CD4-positive, alpha-beta T cell (primary cell): ENCODE measurements around the gene BCL2. TPM values are rescaled to one million over a fixed set of nuclear protein-coding genes. Genes with fewer than 3 reads are reported as not detected.

ENCODE experiments used
- ATAC-seq: fragments of 200-7000 bp; cut with Tn5 transposase; one replicate; pipeline ENCODE4 v1.10.0; 2022; ENCODE audit warnings: mild to moderate bottlenecking; ENCODE audit not compliant: poor library complexity
- CTCF ChIA-PET: fragments of 350-600 bp; sonication (Branson Sonifier 250); formaldehyde crosslinking; loops from one replicate; lab custom pipeline; 2021; ENCODE audit warnings: antibody characterized with exemption, inconsistent platforms; lab: Charles Lee
- POLR2A ChIA-PET: fragments of 350-600 bp; sonication (Branson Sonifier 250); formaldehyde crosslinking; loops from one replicate; lab custom pipeline; 2021; ENCODE audit warnings: antibody characterized with exemption, inconsistent platforms; lab: Charles Lee
- DNase-seq, 14 experiments: peaks; one replicate each; pipeline ENCODE4 v3.0.0-alpha.2; 2013 to 2020; ENCODE audit warnings: mixed read lengths in 2 of 14
- H3K27ac ChIP-seq, 2 donors: one replicate each; pipeline versions ENCODE4 v1.5.1 to v1.7.0; 2013; ENCODE audit warnings: low read length in 2 of 2, low read depth in 1 of 2, mild to moderate bottlenecking in 1 of 2
- H3K27me3 ChIP-seq, 2 experiments: 1 replicate in 1 of 2; 2 replicates in 1 of 2; pipeline versions ENCODE4 v1.6.1 to v1.7.0; 2013; ENCODE audit warnings: low read length in 2 of 2, control low read depth in 1 of 2, mild to moderate bottlenecking in 1 of 2, moderate library complexity in 1 of 2; ENCODE audit not compliant: insufficient read depth in 2 of 2, control insufficient read depth in 1 of 2
- H3K36me3 ChIP-seq: one replicate; pipeline ENCODE4 v1.6.1; 2013; ENCODE audit warnings: low read length, control low read depth; ENCODE audit not compliant: insufficient read depth
- H3K4me1 ChIP-seq: one replicate; pipeline ENCODE4 v1.6.1; 2013; ENCODE audit warnings: low read length, control low read depth; ENCODE audit not compliant: insufficient read depth
- H3K4me3 ChIP-seq: one replicate; pipeline ENCODE4 v1.5.1; 2013; ENCODE audit warnings: mild to moderate bottlenecking, low read length, moderate library complexity
- H3K9me3 ChIP-seq, 2 experiments: 1 replicate in 1 of 2; 2 replicates in 1 of 2; pipeline versions ENCODE4 v1.6.1 to v1.7.0; 2013; ENCODE audit warnings: low read length in 2 of 2, mild to moderate bottlenecking in 2 of 2, control low read depth in 1 of 2, moderate library complexity in 1 of 2; ENCODE audit not compliant: control insufficient read depth in 1 of 2, insufficient read depth in 1 of 2
- H3K27ac Mint-ChIP-seq: one replicate; pipeline ENCODE4 v1.8.0; 2020; ENCODE audit warnings: mixed read lengths
- H3K27me3 Mint-ChIP-seq: one replicate; pipeline ENCODE4 v1.8.0; 2021; ENCODE audit warnings: mixed read lengths
- H3K36me3 Mint-ChIP-seq: one replicate; pipeline ENCODE4 v1.8.0; 2021; ENCODE audit warnings: low read depth, mixed read lengths
- H3K4me1 Mint-ChIP-seq: one replicate; pipeline ENCODE4 v1.8.0; 2021; ENCODE audit warnings: low read depth, mixed read lengths
- H3K4me3 Mint-ChIP-seq: one replicate; pipeline ENCODE4 v1.8.0; 2020; ENCODE audit warnings: mild to moderate bottlenecking, mixed read lengths
- H3K9me3 Mint-ChIP-seq: one replicate; pipeline ENCODE4 v1.8.0; 2020; ENCODE audit warnings: mixed read lengths
- intact Hi-C, 2 experiments: fragments of 100-400 bp; cut with DNase I in 1 of 2; cut with micrococcal nuclease in 1 of 2; formaldehyde crosslinking; loops; one replicate each; pipeline versions ENCODE4 v1.15.1 to v1.9.0; 2023 to 2025; cut with DNase I, micrococcal nuclease
- total RNA-seq, 174 experiments: library from RNA in 2 of 174; stranded (reverse) in 2 of 174; gene quantifications; one replicate each; pipeline ENCODE4 v1.2.3 and lab custom pipeline; 2021 to 2026
- TF ChIP-seq, protein P1 (sequence below): fragments of 200-600 bp; IDR thresholded peaks from one replicate; pipeline ENCODE4 v1.8.0; 2022; ENCODE audit warnings: antibody characterized with exemption, mild to moderate bottlenecking

The BCL2 gene
- total RNA-seq, 2 experiments from 2014 or later, result 40.1 to 40.3 TPM

DNA sequence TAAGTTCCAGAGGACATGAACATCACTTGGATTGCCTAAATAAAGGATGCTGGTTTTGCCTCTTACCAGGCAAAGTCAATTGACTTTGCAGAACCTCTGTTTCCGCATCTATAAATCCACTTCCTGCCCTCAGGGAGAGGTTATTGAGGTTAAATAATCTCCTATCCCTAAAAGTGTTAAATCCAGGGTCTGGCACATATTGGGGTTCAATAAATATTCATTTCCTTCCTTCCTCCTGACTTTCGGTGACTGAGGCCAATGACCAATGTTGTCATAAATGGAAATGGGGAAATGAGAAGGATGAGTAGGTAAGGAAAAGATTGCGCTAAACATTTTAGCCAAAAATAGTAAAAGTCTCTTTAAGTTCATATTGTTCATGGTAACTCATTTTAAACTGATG is 16.0 kb downstream of the BCL2 start:
- ChIA-PET POLR2A (interaction anchor here (1.5 kb wide), 1 partner anchor 9 kb away, joined by 3 read pairs; no protein-coding TSS in a partner anchor), CTCF (interaction anchor here (4.9 kb wide), 1 partner anchor 14 kb away, joined by 26 read pairs; no protein-coding TSS in a partner anchor)

DNA sequence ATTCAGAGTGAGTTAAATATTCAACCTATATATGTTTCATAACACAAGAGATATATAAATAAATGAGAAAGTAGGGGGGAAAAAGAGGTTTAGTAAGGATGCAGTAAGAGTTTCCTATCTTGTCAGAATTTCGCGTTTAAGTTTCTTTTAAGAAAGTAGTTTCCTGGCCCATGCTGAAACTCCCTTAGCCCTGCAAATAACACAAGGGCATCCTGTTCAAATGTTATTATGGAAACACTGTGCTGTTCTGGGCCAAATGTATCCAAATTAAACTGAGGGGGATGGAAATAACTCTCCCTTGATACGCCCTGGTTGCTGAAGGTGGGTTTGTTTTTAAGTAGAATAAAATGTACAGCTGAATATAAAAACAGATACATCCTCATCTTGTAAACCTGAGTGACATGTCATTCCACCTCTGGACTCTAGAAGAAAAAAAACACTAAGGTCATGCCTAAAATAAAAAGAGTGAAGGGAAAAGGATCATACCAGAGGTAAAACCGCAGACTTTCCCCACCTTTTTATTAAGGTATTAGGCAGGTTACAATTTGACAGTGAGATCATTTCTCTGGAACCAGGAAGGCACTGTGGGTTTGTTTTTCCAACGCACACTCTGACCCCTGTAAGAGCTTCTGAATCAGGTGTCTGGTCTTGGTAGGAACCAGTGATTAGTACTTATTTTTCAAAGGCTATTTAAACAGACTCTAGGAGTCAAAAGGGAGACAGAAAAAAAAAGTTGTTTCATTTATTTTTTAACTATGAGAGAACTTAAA is 16.7 kb downstream of the BCL2 start:
- intact Hi-C loops, result no loop called here
- DNase-seq, result peak in 1 of 14 experiments; percentile 35
- TF ChIP-seq, protein P1, sequence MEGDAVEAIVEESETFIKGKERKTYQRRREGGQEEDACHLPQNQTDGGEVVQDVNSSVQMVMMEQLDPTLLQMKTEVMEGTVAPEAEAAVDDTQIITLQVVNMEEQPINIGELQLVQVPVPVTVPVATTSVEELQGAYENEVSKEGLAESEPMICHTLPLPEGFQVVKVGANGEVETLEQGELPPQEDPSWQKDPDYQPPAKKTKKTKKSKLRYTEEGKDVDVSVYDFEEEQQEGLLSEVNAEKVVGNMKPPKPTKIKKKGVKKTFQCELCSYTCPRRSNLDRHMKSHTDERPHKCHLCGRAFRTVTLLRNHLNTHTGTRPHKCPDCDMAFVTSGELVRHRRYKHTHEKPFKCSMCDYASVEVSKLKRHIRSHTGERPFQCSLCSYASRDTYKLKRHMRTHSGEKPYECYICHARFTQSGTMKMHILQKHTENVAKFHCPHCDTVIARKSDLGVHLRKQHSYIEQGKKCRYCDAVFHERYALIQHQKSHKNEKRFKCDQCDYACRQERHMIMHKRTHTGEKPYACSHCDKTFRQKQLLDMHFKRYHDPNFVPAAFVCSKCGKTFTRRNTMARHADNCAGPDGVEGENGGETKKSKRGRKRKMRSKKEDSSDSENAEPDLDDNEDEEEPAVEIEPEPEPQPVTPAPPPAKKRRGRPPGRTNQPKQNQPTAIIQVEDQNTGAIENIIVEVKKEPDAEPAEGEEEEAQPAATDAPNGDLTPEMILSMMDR, result no peak
- ChIA-PET CTCF (interaction anchor here (0.6 to 4.9 kb wide), 3 partner anchors 15 to 68 kb away, joined by 3 to 26 read pairs (median 5); no protein-coding TSS in a partner anchor), POLR2A (interaction anchor here (0.7 to 1.7 kb wide), 3 partner anchors 9 to 10 kb away, joined by 3 to 5 read pairs (median 3); no protein-coding TSS in a partner anchor)
- Histone ChIP-seq H3K4me3 (no peak overlapping the region), H3K4me1 (peaks cover 56% of the 10 kb centered on the region), H3K27me3 (no peaks in the 10 kb centered on the region), H3K27ac (peak overlapping the region in 1 of 2 donors; percentile 1), H3K36me3 (peaks cover 16% of the 10 kb centered on the region), H3K9me3 (no peaks in the 10 kb centered on the region)
- peaks cover 38% of the 10 kb centered on the region for H3K36me3 Mint-ChIP-seq
- peak overlapping the region; percentile 16 for H3K4me3 Mint-ChIP-seq
- peak overlapping the region; percentile 94 for H3K27ac Mint-ChIP-seq
- no peaks in the 10 kb centered on the region for H3K9me3 Mint-ChIP-seq
- no peak for ATAC-seq
- H3K4me1 Mint-ChIP-seq, result peaks cover 90% of the 10 kb centered on the region
- H3K27me3 Mint-ChIP-seq, result no peaks in the 10 kb centered on the region

More for the DNA sequence above, 16.0 kb downstream of the BCL2 start:
- TF ChIP-seq, protein P1, result no peak
- Mint-ChIP-seq H3K4me3 (no peak overlapping the region), H3K27ac (peak overlapping the region; percentile 94), H3K36me3 (peaks cover 30% of the 10 kb centered on the region), H3K27me3 (no peaks in the 10 kb centered on the region), H3K4me1 (peaks cover 91% of the 10 kb centered on the region), H3K9me3 (no peaks in the 10 kb centered on the region)
- H3K4me3 ChIP-seq, result no peak overlapping the region
- H3K27ac ChIP-seq, result no peak overlapping the region
- H3K9me3 ChIP-seq, result no peaks in the 10 kb centered on the region
- H3K4me1 ChIP-seq, result peaks cover 53% of the 10 kb centered on the region
- H3K36me3 ChIP-seq, result peaks cover 17% of the 10 kb centered on the region
- ATAC-seq (no peak), DNase-seq (peak in 1 of 14 experiments; percentile 51)
- intact Hi-C loops, result no loop called here
- H3K27me3 ChIP-seq, result no peaks in the 10 kb centered on the region

DNA sequence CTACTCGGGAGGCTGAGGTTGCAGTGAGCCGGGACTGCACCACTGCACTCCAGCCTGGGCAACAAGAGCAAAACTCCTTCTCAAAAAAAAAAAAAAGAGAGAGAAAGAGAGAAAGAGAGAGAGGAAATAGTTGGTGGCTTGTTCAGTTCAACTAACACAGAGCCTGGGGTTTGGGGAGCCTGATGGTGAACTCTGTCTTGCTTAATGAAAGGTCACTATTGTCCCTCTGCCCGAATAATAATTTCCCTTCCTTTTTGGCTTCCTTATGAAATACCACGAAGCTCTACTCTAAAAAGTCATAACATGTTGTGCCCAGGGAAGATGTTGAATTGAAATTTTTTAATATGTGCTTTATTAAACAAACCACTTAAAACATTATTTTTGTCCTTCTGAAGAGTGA is 17.3 kb downstream of the BCL2 start:
- ChIA-PET POLR2A (interaction anchor here (0.7 to 1.7 kb wide), 2 partner anchors 9 to 10 kb away, joined by 3 to 5 read pairs; no protein-coding TSS in a partner anchor), CTCF (interaction anchor here (0.6 to 4.9 kb wide), 4 partner anchors 15 to 67 kb away, joined by 3 to 26 read pairs (median 4); no protein-coding TSS in a partner anchor)
- TF ChIP-seq, protein P1, result no peak
- intact Hi-C loops, result no loop called here
- peaks cover 21% of the 10 kb centered on the region for H3K36me3 ChIP-seq
- H3K9me3 ChIP-seq, result no peaks in the 10 kb centered on the region
- ATAC-seq, result no peak
- H3K4me3 ChIP-seq, result no peak overlapping the region
- no peaks in the 10 kb centered on the region for H3K27me3 Mint-ChIP-seq
- peaks cover 85% of the 10 kb centered on the region for H3K4me1 Mint-ChIP-seq
- H3K9me3 Mint-ChIP-seq, result no peaks in the 10 kb centered on the region
- H3K36me3 Mint-ChIP-seq, result peaks cover 42% of the 10 kb centered on the region
- DNase-seq, result no peak
- H3K27ac Mint-ChIP-seq, result peak overlapping the region; percentile 94
- H3K27ac ChIP-seq, result peak overlapping the region in 1 of 2 donors; percentile 1
- H3K4me3 Mint-ChIP-seq, result no peak overlapping the region
- H3K27me3 ChIP-seq, result no peaks in the 10 kb centered on the region
- H3K4me1 ChIP-seq, result peaks cover 55% of the 10 kb centered on the region
